ENCODE measurements around the gene TAGAP.
"Not testable (repeated sequence)": the region's sequence is repeated elsewhere in the genome, so short reads cannot be mapped to it uniquely, and the experiment has no call there.

Gene TAGAP

DNA sequence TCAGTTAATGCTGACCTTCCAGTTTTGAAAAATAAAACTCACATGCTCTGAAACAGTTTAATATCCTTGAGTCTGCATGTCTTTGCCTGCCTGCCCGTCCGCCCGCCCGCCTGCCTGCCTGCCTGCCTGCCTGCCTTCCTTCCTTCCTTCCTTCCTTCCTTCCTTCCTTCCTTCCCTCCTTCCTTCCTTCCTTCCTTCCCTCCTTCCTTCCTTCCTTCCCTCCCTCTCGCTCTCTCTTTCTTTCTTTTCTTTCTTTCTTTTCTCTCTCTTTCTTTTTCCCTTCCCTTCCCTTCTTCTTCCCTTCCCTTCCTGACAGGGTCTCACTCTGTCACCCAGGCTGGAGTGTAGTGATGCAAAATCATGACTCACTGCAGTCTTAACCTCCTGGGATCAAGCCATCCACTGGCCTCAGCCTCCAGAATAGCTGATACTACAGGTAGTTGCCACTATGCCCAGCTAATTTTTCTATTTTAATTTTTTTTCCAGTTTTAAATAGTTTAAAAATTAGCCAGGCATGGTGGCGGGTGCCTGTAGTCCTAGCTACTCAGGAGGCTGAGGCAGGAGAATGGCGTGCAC is 34.7 kb downstream of the TAGAP start:
- not testable (repeated sequence) for DNase-seq

DNA sequence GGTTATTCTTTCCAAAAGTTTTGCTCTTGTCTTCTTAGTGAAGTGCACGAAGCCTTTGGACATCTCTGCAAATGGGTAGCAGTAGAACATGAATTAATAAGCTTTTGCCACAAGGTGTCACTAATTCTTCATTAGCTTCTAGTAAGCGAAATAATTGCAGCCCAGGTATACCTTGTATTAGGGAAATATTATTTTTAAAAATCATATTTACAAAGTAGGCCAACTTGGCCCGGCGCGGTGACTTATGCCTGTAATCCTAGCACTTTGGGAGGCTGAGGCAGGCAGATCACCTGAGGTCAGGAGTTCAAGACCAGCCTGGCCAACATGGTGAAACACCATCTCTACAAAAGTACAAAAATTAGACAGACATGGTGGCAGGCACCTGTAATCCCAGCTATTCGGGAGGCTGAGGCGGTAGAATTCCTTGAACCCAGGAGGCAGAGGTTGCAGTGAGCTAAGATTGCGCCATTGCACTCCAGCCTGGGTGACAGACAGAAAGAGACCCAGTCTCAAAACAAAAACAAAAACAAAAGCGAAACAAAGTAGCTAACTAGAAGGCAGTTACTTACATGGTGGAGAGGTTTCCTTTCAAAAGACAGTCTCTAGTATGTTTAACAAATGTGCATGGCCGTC is 36.0 kb downstream of the TAGAP start:
- no peak for DNase-seq

DNA sequence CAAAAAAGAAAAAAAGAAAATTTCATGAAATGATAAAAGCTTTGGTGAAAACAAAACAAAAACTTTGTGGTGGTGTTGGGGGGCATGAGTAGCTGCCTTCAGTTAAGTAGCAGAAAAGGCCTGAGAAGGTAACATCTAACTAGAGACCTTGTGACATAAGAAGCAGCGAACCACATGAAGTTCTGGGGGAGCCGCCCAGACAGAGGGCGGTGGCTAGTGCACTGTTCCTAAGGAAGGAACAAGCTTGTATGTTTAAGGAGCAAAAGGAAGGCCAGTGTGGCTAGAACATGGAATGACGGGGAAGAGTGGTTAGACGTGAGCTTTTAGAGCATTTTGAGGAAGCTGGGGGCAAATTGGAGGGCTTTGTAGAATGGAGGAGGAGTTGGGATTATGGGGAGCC is 37.3 kb downstream of the TAGAP start:
- DNase-seq: no peak

DNA sequence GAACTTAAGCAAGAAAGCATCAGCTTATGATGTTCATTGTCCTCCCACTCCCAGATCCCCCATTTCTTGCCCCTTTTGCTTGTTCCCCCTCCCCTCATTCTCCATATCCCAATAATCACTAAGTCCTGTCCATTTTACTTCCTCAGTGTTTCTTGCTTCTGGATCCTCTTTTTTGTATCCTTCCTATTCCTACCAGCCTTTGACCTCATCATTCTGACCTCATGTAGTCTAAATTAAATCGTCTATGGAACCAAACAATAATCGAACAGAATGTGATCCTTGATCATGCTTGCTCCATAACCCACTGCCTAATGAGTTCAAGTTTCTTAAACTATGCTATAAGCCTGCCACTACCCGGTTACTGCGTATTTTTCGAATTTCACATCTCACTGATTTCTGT is 39.4 kb downstream of the TAGAP start:
- no peak for DNase-seq

DNA sequence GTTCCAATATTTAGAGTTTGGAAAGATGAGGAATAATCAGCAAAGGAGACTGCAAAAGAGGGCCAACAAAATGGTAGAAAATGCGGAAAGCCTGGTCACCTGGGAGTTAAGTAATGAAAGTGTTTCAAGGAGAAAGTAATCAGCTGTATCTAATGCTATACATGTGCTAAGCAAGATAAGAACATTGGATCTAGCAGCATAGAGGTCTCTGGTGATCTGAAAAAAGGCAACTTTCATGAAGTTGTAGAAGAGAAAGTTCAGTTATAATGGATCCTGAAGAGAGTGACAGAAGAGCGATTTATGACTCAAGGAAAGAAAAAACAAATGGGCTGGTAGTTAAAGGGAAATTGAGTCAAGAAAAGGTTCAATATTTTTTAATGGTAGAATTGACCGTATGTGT is 40.2 kb downstream of the TAGAP start:
- no peak for DNase-seq

DNA sequence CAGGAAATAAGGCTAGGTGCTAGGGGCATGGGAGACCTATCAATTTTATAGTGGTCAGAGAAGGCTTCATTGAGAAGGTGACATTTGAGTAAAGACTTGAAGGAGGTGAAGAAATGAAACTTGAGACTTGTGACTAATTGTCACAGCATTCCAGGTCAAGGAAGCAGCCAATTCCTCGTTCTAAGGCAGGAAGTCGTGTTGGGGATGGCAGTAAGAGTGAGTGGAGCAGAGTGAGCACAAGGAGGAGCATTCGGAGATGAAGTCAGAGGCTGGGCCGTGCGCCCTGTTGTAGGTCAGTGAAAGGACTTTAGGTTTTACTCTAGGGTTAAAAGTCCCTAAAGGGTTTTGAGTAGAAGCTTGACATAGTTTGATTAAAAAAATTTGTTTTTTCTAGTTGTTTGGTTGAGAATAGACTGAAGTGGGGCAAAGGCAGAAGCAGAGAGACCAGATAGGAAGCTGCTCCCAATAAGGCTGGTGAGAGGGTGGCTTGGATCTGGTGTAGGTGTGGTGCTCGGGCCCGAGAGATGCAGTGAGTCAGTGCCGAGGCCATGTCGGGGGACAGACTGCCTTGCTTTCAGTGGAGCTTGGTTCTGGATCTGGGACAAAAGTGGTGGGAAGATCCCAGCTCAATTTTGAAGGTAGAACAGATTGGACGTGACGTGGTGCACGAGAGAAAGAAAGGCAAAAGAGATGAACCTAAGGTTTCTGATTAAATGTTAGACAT is 42.2 kb downstream of the TAGAP start:
- DNase-seq: no peak

DNA sequence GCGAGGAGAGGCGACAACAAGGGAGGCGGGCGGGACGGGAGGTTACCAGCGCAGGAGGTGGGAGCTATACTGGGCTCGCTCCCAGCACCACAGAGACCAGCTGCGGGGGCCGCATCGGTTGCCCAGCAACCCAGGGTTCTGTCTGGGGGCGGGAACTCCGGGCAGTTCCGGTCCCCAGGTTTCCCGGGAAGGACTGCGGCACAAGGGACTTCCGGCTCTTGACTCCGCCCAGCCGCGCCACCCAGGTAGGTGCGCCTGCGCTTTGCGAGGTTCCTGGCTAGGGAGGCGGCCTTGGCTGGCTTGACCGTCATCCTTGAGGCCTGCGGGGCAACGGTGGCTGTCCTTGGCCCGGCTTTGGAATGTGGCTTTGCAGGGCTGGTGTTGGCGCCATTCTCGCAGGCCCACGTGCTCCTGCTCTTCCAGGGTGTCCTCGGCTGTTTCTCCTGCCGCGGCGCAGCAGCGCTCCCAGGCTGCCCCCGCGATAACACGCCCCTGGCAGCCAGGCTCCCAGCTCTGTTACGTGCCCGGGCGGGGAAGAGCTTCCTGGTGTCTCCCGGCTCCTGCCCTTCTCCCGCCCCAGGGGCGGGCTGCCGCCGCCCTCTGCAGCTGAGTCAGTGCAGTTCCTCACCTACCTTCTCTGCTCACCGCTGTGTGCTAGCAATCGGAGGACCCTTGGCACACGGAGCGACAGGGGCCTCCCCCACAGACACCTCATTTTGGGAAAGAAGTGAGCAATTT is 45.0 kb downstream of the TAGAP start, which contains the start of gene RSPH3:
RSPH3 (minus strand) TSS at position 537 of the 738 bp plus-strand sequence. CDS start 652 bp downstream, outside the sequence.
- DNase-seq: peak; percentile 96

DNA sequence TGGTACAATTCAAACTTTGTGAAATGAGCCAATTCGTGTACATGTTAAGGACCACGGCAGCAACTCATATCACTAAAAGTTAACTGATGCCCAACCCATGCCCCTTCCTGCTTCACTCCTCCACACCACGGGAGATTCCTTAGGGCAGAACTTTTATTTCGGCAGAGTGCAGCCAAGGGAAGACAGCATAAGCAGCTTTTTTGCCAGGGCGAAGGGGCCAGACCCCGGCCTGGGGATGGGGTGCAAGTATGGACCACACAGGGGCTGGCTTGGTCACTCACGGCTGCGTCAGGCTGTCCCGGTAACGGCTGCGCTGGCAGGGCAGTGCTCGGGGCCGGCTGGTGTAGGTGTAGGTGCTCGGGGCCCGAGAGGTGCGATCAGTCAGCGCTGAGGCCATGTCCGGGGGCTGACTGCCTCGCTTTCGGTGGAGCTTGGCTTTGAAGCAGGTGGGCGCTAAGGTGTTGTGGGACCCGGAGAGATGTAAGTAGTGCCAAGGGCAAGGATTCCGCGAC is 45.6 kb downstream of the TAGAP start:
- DNase-seq: no peak

DNA sequence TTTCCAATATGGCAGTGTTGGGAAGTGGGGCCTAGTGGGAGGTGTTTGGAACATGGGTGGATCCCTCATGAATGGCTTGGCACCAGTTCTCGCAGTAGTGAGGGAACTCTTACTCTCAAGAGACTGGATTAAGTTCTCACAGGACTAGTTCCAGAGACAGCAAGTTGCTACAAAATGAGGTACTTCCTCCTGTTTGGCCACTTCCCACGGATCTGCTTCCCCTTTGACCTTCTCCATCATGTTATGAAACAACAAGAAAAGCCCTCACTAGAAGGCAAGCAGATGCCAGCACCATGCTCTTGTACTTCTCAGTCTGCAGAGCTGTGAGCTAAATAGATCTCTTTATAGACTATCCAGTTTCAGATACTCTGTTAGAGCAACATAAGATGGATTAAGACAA is 47.9 kb downstream of the TAGAP start:
- DNase-seq: no peak

DNA sequence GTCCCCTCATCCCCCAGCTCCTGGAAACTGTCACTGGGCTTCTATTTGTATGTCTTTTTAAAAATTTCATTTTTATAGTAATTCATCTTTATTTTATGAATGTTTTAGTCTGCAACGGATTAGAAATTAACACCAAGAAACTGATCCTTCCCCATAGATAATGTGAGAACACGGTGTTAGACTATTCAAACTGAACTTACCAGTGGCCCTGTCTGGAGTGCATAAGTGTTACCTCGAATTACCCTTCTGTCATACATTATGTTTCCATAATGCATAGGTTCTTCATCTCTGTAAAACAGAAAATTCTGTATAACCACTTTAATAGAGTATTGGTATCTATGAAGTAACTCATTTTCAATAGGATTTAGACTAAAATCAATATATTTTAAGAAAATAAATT is 51.2 kb downstream of the TAGAP start:
- DNase-seq: no peak

DNA sequence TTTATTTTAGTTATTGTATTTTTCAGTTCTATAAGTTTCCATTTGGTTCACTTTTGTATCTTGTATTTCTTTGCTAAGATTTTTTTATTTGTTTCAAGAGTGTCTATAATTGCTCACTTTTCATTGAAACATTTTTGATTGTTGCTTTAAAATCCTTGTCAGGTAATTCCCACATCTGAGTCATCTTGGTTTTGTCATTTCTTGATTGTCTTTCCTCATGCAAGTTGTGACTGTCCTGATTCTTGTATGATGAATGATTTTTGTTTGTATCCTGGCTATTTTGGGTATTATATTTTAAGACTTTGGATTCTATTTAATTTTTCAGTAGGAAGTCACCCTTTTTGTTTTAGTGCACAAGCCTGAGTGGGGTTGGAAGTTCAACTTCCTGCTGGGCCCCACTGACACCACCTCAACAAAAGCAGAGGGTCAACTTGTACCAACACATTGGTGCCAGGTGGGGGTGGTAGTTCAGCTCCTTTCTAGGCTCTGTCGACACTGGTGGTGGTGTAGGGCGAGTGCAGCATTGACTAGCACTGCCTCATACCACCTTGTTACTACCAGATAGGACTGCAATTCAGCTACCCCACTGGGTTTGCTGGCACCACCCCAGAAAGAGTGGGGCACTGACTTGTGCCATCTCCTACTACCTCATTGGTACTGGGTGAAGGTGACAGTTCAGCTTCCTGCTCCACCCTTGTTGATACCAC is 53.6 kb downstream of the TAGAP start:
- no peak for DNase-seq

DNA sequence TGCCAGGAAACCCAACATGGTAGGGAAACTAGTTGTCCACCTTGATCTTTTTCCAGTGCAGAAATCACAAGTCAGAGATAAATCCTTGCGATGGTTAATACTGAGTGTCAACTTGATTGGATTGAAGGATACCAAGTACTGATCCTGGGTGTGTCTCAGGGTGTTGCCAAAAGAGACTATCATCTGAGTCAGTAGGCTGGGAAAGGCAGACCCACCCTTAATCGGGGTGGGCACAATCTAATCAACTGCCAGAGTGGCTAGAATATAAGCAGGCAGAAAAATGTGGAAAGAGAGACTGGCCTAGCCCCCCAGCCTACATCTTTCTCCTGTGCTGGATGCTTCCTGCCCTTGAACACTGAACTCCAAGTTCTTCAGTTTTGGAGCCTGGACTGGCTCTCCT is 55.1 kb downstream of the TAGAP start:
- DNase-seq: not testable (repeated sequence)

DNA sequence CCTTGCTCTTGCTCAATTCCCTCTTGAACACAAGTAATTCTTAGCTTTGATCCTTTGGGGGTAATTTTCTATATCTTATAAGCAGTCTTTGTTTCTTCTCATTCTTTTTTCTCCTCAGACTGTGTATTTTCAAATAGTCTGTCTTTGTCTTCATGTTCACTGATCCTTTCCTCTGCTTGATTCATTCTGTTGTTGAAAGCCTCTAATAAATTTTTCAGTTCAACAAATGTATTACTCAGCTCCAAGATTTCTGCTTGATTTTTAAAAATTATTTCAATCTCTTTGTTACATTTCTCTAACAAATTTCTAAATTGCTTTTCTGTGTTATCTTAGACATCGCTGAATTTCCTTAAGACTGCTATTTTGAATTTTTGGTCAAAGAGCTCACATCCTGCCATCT is 56.3 kb downstream of the TAGAP start:
- DNase-seq: no peak

DNA sequence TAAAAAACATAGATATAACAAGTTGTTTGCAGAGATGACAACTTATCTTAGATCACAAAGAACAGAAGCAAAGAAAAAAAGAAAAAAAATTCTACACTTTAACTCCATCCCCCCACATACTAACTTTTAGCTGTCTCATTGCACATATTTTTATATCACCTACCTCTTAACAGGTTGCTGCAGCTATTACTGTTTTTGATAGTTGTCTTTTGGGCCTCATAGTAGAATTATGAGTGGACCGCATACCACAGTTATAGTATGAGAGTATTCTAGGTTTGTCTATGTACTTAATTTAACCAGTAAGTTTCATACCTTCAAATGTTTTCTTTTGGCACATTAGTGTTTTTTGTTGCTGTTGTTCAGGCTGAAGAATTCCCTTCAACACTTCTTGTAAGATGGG is 57.1 kb downstream of the TAGAP start:
- DNase-seq: no peak

All from femur (tissue), 1 donor.